ENCODE measurements around the gene LCLAT1.

LCLAT1 gene

DNA sequence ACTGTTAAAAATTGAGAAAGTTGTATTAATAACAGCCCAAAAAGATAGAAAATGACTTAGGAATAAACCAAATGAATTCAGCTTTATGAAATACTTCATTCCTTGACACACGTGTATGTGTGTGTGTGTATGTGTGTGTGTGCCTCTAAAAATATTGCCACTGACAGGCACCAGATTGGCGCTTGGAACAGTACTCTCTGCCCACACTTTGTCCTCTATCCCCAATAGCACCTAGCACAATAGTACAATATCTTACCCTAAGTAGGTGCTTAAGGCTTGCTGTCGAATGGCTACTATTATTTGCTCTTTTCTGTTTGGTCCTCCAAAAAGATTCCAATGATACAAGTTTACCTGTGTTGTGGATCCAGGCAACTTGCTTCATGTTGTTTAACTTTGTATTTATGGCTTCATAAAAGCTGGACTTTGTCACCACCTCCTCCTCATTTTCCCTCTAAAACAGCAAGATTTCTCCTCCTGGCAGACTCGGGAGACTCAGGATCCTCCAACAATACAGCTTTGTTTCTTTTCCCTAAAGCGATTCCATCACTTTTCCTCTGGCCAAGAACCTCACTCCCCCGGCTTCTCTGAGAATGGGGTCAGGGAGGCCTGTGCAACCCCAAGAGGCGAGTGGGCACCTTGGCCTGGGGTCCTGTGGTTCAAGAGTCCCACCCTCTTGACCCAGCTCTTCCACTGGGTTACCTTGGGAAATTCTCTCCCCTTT lies 43.3 kb upstream of the LCLAT1 start:
- no peak overlapping the region for H3K4me3 ChIP-seq (replicated peaks; ENCODE audit: low read depth, low read length)
- no peaks in the 10 kb centered on the region for H3K36me3 ChIP-seq (ENCODE audit: control insufficient read depth, insufficient read depth, low read length)
- TF ChIP-seq, protein P1, sequence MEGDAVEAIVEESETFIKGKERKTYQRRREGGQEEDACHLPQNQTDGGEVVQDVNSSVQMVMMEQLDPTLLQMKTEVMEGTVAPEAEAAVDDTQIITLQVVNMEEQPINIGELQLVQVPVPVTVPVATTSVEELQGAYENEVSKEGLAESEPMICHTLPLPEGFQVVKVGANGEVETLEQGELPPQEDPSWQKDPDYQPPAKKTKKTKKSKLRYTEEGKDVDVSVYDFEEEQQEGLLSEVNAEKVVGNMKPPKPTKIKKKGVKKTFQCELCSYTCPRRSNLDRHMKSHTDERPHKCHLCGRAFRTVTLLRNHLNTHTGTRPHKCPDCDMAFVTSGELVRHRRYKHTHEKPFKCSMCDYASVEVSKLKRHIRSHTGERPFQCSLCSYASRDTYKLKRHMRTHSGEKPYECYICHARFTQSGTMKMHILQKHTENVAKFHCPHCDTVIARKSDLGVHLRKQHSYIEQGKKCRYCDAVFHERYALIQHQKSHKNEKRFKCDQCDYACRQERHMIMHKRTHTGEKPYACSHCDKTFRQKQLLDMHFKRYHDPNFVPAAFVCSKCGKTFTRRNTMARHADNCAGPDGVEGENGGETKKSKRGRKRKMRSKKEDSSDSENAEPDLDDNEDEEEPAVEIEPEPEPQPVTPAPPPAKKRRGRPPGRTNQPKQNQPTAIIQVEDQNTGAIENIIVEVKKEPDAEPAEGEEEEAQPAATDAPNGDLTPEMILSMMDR (IDR thresholded peaks at IDR 0.05; ENCODE audit: insufficient read depth, low read length, poor library complexity, severe bottlenecking) = no peak
- H3K27me3 ChIP-seq (replicated peaks; ENCODE audit: control insufficient read depth, insufficient read depth, low read length) = no peaks in the 10 kb centered on the region
- DNase-seq (ENCODE audit: extremely low read depth, insufficient read length) = no peak

DNA sequence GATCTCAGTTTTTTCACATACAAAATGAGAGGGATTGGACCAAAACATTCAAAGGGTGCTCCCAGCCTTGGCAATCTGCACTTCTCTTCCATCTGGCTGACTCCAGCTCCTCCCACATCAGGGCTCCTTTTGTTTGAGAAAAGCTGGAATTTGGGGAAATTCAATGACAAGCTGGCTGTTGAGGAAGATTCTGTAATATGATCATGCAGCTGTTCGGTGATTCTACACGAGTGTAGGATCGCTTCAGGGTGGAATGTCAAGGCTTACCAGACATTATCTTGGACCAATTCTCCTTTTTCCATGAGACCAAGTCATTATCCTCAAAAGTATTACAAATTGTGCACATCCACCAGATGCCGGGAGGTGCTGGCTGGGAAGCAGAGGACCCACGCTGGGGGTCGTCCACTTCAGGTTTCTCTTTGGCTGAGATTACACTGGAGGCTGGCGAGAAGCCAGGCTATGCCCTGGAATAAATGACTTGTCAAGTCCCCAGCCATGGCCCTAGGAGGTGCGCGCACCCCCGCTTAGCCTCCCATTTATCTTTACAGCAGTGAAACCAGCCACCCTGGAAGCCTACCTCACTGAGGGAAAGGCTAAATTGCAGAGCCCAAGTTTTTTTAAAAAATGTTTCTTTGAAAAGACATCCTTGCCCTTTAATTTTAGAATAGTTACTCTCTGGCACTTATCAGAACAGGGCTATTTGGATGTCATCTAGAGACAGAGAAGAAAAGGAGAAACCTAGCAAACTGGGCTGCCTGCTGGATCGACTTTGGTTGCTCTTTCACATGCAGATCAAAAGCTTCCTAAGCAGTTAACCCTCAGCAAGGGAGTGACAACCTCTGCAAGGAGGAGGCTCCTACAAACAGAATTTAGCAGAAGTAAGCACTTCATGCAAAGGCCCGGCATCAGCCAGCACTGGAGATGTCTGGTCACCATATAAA lies 42.5 kb upstream of the LCLAT1 start:
- Histone ChIP-seq H3K27me3 (replicated peaks; ENCODE audit: control insufficient read depth, insufficient read depth, low read length) (no peaks in the 10 kb centered on the region), H3K4me3 (replicated peaks; ENCODE audit: low read depth, low read length) (no peak overlapping the region), H3K36me3 (ENCODE audit: control insufficient read depth, insufficient read depth, low read length) (no peaks in the 10 kb centered on the region)
- no peak for DNase-seq (ENCODE audit: extremely low read depth, insufficient read length)
- TF ChIP-seq, protein P1 (IDR thresholded peaks at IDR 0.05; ENCODE audit: insufficient read depth, low read length, poor library complexity, severe bottlenecking) = no peak

DNA sequence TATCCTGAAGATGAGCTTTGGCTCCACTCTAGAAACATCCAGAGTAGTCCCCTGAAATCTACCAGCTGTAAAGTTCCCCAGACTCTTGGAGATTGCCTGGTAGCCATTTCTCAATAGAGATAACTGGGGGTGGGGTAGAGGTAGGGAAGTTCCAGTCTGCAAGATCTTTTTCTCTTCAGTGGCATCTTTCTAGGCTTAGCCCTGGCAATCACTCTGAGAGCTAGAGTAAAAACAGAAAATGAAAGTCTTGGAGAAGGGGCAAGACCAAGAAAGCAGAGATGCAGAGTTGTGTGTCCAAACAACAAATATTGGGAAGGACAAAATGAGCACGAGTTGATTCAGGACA lies 41.8 kb upstream of the LCLAT1 start:
- no peak for DNase-seq (ENCODE audit: extremely low read depth, insufficient read length)
- no peak overlapping the region for H3K4me3 ChIP-seq (replicated peaks; ENCODE audit: low read depth, low read length)
- TF ChIP-seq, protein P1 (IDR thresholded peaks at IDR 0.05; ENCODE audit: insufficient read depth, low read length, poor library complexity, severe bottlenecking) = no peak
- H3K36me3 ChIP-seq (ENCODE audit: control insufficient read depth, insufficient read depth, low read length) = no peaks in the 10 kb centered on the region
- H3K27me3 ChIP-seq (replicated peaks; ENCODE audit: control insufficient read depth, insufficient read depth, low read length) = no peaks in the 10 kb centered on the region

DNA sequence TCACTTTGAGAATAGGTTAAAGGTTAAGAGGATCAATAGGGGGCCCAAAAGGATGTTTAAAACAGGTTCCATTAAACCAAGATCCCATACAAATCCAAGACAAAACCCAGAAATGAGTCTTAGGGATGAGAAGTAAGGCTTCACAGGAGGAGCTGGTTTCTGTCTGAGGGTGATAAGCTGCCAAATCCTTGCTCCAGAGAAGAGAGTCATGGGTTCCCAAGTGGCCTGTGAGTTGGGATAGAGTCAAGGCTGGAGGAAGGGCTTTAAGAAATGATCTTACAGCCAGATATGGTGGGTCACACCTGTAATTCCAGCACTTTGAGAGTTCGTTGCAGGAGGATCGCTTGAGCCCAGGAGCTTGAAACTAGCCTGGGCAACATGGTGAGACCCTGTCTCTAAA lies 40.2 kb upstream of the LCLAT1 start:
- Histone ChIP-seq H3K27me3 (replicated peaks; ENCODE audit: control insufficient read depth, insufficient read depth, low read length) (no peaks in the 10 kb centered on the region), H3K36me3 (ENCODE audit: control insufficient read depth, insufficient read depth, low read length) (no peaks in the 10 kb centered on the region), H3K4me3 (replicated peaks; ENCODE audit: low read depth, low read length) (no peak overlapping the region)
- DNase-seq (ENCODE audit: extremely low read depth, insufficient read length) = no peak
- TF ChIP-seq, protein P1 (IDR thresholded peaks at IDR 0.05; ENCODE audit: insufficient read depth, low read length, poor library complexity, severe bottlenecking) = no peak

DNA sequence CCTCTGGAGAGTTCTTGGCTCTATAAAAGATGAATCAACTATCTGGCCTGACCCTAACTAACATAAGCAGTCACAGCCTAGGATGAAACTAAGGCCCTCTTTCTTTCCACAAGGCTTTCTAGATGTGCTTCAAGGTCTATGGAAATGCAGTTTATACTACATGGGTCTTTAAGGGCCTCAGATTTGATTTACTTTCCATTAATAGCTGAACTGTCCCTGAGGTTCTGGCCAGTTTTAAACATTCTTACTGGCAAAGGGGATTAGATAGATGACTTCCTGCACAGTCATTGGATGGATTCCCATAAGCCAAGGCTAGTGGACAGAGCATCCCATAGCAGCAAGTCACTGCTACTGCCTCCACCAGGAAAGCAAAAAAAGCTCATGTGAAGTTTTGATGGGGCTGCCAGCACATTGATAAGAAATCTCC lies 38.1 kb upstream of the LCLAT1 start:
- Histone ChIP-seq H3K36me3 (ENCODE audit: control insufficient read depth, insufficient read depth, low read length) (no peaks in the 10 kb centered on the region), H3K27me3 (replicated peaks; ENCODE audit: control insufficient read depth, insufficient read depth, low read length) (no peaks in the 10 kb centered on the region), H3K4me3 (replicated peaks; ENCODE audit: low read depth, low read length) (no peak overlapping the region)
- TF ChIP-seq, protein P1 (IDR thresholded peaks at IDR 0.05; ENCODE audit: insufficient read depth, low read length, poor library complexity, severe bottlenecking) = no peak
- no peak for DNase-seq (ENCODE audit: extremely low read depth, insufficient read length)
